GM18505 (cell line): ENCODE measurements around the gene CD300LD.
"Not testable (repeated sequence)": the region's sequence is repeated elsewhere in the genome, so short reads cannot be mapped to it uniquely, and the experiment has no call there.

Experiments used
- ATAC-seq: cut with Tn5 transposase; IDR thresholded peaks from one replicate; pipeline ENCODE4 v1.9.1; 2021; ENCODE audit not compliant: unreplicated experiment
- POLR2A ChIP-seq: IDR thresholded peaks from 4 replicates; pipeline ENCODE4 v1.6.1; 2011; ENCODE audit warnings: borderline replicate concordance; ENCODE audit not compliant: insufficient read depth, insufficient read length; ENCODE audit errors: extremely low read depth

Gene CD300LD

DNA sequence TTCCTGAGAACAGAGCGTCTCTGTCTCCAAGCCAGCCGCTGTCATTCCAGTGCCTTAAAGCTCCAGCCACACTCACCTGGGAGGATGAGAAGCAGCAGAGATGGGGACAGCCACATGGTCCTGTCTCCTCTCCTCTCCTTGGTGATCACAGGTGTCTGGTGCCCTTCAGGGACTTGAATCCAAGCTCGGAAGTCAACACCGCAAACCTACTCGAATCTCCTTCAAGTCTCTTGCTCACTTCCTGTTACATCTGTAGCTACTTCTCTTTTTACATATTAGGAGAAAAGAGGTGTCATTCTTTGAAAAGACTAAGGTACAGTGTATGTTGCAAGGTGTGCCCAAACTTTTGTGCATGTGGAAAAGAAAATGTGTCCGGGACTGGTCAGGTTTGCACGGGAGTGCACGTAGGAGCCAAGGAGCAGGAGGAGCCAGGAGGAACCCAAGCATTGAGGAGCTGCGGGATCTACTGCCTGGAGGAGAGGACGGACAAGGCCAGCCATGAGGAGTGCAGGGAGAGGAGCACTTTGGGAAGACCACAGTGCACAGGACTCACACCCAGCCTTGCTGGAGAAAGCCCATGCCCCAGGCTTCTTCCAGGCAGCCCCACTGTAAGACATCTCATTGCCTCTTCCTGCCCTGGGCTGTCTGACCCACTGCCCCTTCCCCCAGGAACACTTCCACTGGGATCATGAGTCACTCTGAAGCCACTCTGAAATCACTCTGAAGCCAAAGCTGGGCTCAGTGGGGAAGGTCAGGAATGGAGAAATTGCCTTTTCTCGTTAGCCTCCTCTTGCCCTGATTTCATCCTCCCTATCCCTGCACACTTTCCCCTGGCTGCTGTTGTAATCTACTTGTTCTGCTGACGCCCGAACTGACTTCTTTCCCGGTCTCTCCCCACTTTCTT, at the start of gene CD300LD:
TSS of gene CD300LD (minus strand) at position 197 of the 904 bp plus-strand sequence. CDS start at position 116, 81 bp downstream.
- no peak for TF ChIP-seq POLR2A
- ATAC-seq, result no peak

DNA sequence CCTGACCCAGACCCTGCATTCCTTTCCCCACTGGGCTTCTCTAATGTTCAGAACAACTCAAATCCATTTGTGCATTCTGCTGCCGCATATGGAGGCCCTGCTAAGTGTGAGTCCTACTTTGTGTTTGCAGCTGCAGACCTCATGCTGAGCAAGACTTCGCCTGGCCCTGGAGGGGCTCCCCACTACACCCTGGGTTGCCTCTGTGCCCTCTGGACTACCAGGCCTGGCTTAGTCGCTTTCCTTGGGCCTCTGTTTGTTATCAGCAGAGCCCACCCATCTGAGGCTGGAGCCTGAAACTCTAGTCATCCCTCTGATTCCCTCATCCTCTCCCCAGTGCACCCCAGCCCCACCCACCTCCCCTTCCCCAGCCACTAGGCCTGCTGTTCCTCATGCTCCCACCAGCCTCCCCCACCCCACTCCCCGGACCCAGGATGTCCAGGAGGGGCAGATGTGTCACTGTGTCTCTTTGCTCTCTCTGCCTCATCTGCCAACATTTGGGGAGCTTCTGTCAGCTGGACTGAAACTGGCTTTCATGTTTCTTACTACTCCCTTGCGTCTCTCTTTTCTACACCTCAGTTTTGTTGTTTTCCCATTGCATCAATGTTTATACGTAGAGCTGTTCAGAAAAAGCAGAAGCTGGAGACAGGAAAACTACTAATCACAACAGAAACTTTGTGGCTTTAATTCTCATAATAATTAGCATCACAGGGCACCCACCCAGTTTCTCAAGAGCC, 49.3 kb upstream of the CD300LD start:
- no peak for TF ChIP-seq POLR2A
- ATAC-seq, result no peak

DNA sequence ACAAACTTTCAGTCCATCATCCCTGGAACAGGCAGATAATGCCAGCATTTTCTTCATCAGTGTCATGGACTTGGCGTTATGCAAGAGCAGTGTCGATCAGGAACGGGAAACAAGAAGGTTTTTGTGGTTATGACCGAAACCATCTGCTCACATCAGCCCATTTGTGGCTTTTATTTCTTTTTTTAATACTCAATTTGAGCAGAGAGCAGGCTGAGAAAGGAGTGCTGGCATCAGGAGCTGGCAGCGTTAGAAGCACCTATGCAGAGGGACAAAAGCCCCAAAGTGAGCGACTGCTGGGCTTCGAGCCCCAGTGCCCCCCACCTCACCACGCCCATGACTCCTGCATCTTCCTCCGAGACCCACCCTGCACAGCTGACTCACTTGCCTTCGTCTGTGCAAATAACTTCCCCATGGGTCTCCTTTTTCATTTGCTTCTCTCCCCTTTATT, 47.6 kb upstream of the CD300LD start:
- no peak for ATAC-seq
- TF ChIP-seq POLR2A, result no peak

DNA sequence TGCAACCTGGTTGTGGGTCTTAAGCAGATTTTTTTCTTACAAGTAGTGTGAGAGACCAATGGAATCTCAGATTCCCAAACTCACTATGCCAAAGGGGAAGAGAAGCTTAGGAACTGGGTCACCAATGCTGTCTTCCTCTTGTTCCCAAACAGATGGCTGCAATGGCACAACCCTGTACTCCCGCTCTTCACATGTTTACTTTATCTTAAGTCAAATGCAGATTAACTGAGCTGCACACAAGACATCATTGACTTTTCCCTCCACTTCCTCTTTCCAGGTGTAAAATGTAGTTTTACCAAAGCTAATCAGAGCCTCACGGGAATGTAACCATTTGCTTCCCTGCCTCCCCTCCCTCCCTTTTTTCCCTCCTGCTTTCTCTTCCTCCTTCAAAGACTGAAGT, 45.8 kb upstream of the CD300LD start:
- TF ChIP-seq POLR2A, result no peak
- no peak for ATAC-seq

DNA sequence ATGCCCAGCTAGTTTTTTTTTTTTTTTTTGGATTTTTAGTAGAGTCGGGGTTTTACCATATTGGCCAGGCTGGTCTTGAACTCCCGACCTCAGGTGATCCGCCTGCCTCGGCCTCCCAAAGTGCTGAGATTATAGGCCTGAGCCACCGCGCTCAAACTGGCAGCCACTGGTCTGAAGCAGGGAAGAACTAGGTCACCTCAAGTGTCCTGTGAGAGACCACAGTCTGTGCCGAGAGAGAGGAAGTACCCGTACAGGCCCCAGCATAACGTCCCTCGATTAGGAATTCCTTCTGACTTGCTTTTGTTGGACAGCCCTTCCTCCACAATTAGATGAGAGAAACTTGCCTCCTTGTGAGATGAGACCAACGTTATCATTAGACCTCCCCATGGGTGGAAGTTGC, 45.2 kb upstream of the CD300LD start:
- ATAC-seq, result no peak
- TF ChIP-seq POLR2A, result no peak

DNA sequence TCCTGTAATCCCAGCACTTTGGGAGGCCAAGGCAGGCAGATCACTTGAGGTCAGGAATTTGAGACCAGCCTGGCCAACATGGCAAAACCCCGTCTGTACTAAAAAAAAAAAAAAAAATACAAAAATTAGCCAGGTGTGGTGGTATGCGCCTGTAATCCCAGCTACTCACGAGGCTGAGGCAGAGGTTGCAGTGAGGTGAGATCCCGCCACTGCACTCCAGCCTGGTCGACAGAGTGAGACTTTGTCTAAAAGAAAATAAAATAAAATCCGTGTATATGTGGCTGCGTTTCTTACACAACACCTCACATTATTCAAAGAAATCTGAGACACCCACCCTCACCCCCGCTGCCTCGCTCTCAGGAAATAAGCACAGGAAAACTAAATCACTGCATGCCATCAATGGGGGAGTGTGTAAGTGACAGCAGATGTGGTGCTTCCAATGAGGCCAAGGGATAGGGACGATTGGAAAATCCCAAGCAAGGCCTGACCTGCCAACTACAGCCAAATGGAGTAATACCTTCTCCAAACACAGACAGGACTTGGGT, 44.5 kb upstream of the CD300LD start:
- ATAC-seq, result not testable (repeated sequence)

DNA sequence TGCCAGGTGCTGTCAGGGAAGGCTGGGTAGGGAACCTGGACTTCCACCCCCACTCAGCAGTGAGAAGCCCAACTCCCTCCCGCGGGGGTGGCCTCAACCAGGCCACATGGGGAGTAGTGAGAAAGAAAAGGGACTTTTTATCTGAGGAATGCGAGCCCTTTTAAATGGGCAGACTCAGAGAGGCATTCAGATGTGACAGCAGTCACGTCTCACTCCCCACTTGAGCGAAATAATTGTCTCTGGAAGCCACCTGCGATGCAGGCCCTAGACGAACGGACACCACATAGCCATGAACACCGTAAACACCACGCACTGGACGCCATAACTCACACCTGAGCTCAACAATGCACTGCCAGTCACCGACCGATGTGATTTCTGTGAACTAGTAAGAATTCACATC, 43.3 kb upstream of the CD300LD start:
- no peak for TF ChIP-seq POLR2A
- no peak for ATAC-seq

DNA sequence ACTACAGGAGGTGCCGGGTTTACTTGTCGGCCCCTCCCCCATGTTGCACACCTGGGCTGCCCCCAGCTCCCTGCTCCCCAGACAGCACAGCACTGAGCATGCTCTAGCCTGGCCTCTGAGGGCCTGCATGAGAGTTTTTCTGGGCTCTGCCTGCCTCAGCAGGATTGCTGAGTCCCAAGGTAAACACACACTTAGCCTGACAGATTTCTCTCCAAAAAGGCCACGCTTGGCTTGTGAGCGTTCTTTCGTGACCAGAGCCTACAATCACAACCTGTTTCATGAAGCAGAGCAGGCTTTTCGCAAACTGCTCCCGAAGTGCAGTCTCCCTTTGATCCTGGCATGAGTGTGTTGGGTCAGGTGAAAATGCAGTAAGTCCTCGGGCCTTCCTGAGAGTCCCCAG, 41.2 kb upstream of the CD300LD start:
- ATAC-seq, result no peak
- TF ChIP-seq POLR2A, result no peak

DNA sequence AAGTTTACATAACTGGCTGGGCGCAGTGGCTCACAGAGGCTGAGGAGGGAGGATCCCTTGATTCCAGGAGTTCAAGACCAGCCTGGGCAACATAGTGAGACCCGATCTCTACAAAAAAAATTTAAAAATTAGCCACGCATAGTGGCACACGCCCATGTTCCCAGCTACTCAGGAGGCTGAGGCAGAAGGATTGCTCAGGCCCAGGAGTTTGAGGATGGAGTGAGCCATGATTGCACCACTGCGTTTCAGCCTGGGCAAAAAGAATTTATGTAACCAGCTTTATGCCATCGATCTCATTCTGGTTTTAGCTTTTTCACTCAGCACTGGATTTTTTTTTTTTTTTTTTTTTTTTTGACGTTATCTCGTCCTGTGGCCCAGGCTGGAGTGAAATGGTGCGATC, 40.5 kb upstream of the CD300LD start:
- no peak for TF ChIP-seq POLR2A
- no peak for ATAC-seq

DNA sequence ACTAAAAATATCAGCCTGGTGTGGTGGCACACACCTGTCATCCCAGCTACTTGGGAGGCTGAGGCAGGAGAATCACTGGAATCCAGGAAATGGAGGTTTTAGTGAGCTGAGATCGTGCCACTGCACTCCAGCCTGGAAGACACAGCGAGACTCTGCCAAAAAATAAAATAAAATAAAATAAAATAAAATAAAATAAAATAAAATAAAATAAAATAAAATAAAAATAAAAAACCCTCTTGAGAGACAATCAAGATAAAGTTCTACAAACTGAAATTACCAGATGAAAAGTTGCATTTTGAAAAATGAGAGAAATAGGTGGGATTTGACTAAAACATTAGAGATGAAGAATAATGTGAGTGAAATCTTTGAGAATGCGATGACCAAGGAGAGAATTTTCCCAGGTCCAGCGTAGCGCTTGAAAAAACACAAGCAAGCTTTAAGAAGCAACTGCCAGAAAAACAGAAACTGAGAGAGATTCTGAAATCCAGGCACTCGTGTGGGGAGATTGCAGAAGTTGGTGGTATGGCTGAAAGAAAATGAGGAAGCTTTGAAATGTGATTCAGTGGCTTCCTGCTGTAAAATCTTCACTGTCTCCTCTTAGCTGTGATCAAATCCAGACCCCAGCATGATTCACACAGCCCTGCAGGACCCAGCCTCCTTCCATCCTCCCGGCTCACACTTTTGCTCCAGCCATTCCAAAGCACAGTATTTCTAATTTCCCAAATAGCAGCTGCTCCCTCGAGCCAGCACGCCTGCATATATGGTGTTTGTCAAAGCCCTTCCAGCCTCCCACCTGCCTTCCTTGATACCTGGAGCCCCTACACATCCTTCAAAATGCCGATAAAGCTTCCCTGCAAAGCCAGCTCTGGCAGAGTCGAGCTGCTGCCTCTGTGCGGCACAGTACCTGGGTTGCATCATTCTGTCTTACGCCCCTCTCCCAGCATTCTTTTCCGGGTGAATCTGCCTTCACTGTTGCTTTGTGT, 39.7 kb upstream of the CD300LD start:
- TF ChIP-seq POLR2A, result no peak
- ATAC-seq, result no peak

DNA sequence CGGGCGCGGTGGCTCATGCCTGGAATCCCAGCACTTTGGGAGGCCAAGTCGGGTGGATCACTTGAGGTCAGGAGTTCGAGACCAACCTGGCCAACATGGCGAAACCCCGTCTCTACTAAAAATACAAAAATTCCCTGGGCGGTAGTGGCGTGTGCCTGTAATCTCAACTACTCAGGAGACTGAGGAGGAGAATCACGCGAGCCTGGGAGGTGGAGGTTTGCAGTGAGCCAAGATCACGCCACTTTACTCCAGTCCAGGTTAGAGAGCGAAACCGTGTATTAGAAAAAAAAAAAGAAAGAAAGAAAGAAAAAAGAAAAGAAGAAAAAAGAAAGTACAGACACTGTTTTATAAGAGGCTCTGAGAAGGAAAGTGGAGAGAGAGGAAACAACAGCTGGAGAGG, 38.2 kb upstream of the CD300LD start:
- not testable (repeated sequence) for ATAC-seq

DNA sequence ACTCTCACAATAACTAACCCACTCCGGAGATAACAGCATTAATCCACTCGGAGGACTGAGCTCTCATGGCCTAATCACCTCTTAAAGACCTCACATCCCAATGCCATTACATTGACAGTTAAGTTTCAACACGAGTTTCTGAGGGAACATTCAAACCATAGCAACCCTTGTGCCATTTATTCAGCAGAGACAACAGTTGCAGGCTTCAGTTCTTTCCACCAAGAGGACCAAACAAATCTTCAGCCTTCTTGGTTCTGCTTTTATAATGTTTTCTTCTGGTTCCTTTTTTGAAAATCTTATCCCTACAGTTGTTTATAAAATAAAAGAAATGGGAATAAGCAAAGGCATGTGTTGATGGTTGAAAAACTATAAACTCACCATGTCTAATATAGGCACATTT, 33.6 kb upstream of the CD300LD start:
- TF ChIP-seq POLR2A, result no peak
- ATAC-seq, result no peak

DNA sequence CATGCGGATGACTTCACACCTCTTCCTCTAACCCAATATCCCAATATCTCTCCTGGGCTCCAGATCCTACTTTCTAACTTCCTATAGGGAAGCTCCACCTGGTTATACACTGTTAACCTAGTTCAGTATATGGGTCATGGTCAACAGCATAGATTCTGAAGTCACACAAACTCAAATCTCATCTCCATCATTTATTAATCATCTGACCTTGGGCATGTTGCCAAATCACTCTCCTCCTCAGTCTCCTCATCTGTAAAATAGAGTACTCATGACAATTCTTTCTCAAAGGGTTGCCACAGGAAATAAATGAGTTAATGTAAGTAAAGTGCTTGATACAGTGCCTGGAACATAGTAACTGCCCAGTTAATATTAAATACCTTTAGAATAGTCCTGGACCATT, 32.0 kb upstream of the CD300LD start:
- no peak for ATAC-seq

More for the DNA sequence above, 32.0 kb upstream of the CD300LD start:
- TF ChIP-seq POLR2A, result no peak
